ENCODE data around the gene TIMP4. TPM values are rescaled to one million over a fixed set of nuclear protein-coding genes. Genes with fewer than 3 reads are reported as not detected.

TIMP4 gene
- total RNA-seq, 1 donor from 2014 or later, result 2.5 TPM

DNA sequence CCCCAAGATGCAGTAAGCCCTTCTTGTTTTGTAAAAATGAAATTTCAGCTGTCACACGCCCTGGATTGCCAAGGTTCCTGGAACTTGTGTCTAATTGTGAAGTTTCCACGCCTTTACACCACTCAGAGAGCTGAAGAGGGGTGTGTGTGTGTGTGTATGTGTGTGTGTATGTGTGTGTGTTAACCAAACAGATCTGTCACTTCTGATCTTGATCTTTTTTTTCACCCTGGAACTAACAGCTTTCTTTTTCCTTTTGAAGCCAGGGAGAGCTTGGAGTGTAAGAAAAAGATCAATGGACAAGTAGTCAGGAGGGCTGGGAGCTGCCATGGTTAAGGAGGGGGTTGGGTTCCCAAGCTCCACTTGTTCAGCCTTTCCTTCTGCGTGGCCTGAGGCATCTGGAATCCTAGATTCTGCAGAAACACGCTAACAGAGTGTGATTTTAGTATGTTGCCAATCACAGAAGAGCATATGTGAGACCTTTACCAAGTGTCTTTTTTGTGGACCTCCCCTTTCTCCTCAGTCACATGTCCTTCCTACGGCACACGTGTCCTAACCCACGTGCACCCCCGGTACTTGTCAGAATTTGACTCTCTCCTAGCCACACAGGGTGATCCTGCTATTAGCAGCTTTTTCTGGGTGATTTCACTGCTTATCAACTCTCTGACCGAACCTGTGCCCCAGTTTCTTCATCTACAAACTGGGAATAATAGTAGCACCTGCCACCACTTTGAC, 11.5 kb downstream of the TIMP4 start:
- DNase-seq, result no peak

DNA sequence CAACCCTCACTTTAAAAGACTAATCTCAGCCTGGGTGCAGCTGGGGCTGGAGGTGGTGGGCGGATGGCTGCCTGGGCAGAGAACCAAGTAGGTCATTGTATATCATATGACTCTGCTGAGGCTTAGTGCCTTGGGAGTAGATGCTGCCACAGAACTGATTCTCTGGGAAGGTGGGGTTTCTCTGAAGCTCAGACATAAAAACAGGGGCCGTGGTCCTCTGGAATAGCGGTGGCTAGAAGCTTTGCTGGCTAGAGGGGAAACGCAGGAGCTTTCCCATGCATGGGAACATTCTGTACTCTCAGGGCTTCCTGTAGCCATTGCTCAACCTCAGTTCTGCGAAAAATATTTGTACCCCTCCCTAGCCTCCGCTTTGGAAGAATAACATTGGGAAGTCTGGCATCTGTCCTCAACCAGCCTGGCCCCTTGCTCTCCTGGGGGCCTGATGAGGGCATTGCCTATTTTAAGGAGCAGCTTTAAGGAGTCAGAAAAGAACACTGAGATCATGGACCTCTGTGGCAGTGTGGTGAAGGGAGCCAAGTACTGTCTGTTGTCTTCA, 14.7 kb downstream of the TIMP4 start:
- DNase-seq, result peak; percentile 48

- DNase-seq, result no peak
Observed at GRCh38 chr3:12142476-12142875, 16.2 kb downstream of the TIMP4 start.

DNA sequence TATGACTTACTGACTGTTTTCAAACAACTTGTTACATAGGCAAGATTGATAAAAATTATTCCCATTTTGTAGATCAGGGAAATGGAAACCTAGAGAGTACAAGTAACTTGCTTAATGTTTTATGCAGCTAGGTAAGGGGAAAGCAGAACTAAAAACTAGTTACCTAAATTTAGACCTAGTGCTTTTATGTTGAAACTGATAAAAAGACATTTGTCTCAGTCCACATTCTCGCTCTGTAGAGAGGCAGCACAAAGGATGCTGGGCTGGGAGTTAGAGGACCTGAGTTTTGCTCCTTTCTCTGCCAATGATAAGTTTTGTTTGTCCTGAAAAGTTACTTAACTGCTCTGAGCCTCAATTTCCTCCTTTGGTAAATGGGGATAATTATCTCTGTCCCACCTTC, 17.4 kb downstream of the TIMP4 start:
- DNase-seq, result no peak

DNA sequence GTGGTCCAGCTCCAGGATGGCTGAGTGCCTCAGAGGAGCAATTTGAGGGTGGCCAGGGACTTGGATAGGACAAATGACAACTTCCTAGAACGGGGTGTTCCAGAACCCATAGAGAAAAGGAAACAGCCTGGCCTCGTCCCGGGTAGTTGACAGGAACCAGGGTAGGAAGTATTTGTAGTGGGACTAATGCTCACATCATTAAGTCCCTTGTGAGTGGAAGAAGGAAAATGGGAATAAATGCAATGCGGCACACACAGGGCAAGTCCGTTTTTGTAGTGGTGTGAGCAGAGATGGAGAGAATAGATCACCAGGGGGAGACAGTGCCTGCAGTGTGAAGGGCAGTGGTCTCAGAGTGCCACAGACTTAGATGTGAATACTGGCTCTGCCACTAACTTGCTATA, 19.6 kb downstream of the TIMP4 start:
- DNase-seq, result no peak

GRCh38 chr3:12138044-12138443, 20.7 kb downstream of the TIMP4 start:
- DNase-seq, result no peak

GRCh38 chr3:12136371-12136770, 22.3 kb downstream of the TIMP4 start:
- DNase-seq, result no peak

- peak; percentile 48 for DNase-seq
Observed at GRCh38 chr3:12135029-12135657, 23.6 kb downstream of the TIMP4 start.

DNA sequence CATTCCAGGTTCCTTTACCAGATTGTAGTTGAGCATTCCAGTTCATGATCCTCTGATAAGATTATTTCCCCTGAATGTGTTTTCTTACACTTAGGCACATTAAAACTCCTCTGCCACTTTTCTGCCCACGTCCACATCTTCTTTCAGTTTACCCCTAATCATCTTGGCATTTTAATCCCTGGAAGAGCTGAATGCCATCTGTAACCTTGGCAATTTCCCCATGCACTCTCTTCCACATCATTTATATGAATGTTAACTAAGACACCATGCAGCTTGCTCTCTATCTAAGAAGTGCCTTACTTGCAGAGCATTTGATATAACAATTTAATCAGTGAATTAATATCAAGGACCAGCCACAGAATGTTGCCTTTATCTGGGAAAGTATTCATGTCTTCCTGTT, 25.8 kb downstream of the TIMP4 start:
- DNase-seq, result no peak

GRCh38 chr3:12131351-12132090, 27.2 kb downstream of the TIMP4 start:
- no peak for DNase-seq

DNA sequence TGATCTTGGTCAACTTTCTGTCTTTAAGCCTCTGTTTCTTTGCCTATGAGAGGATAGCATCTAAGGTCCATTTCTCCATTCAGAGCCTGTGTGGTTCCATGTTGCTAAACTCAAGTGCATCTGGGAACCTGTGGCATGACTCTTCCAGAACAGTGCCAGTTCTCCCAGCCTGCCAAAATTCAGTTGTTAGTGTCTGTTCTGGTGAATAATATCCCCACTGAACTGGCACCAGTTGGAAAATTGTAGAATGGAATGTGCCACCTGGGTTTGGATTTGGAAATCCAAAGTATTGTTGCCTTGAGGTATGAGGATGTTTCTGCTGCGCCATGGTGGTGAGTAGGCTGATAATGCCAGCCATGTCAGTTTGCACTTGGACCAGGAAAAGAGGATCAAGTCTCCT, 31.3 kb downstream of the TIMP4 start:
- no peak for DNase-seq

DNA sequence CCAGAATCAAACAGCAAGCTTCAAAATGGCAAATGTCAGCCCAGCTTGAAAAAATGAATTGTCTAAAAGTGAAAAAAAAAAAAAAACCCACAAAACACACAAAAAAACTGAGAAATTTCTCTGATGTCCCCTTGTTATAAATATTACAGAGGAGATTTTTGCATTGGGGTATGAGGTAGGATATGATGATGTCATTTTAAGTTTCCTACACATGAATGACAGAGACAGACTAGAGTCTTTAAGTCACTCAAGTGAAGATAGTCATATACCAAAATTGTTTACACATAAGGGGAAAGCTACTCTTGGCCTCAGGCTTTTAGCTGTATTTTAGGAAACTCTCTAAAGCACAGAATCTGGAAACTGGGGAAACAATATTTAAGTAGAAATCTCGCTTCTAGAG, 32.9 kb downstream of the TIMP4 start:
- DNase-seq, result no peak

DNA sequence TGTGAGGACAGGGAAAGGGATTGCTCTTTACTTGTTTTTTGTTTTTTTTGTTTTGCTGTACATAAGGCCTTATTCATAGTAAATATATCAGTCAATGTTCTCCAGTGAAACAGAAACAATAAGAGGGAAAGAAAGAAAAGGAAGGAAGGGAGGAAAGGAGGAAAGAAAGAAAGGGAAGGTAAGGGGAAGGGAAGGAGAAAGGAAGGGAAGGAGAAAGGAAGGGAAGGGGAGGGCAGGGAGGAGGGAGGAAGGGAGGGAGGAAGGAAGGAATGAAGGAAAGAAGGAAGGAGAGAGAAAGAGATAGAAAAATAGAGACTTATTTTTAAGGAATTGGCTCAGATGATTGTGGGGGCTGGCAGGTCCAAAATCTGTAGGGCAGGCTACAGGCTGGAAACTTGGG, 37.2 kb downstream of the TIMP4 start:
- DNase-seq, result no peak

GRCh38 chr3:12120374-12121140, 38.2 kb downstream of the TIMP4 start:
- no peak for DNase-seq

- DNase-seq, result no peak
Observed at GRCh38 chr3:12117473-12117872, 41.2 kb downstream of the TIMP4 start.

GRCh38 chr3:12116870-12117269, 41.8 kb downstream of the TIMP4 start:
- DNase-seq, result no peak

GRCh38 chr3:12115849-12116248, 42.9 kb downstream of the TIMP4 start:
- no peak for DNase-seq

DNA sequence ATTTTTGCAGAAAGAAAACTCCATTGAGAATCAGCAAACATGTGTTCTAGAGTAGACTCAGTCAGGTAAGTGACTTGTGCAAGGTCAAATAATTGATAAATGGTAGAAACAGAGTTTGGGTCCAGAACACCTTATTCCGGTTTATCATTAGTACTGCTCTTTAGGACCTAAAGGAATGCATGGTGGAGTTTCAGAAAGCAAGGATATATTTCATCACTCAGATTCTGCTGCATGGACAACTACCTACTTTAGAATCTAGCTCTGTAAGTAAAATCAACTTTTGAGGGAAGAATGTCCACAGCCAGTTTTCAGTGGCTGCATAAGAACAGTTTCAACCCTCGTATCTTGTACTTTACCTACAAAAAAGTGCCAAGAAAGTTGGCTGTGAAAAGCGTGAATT, 43.6 kb downstream of the TIMP4 start:
- DNase-seq, result no peak

GRCh38 chr3:12114251-12114650, 44.5 kb downstream of the TIMP4 start:
- no peak for DNase-seq

DNA sequence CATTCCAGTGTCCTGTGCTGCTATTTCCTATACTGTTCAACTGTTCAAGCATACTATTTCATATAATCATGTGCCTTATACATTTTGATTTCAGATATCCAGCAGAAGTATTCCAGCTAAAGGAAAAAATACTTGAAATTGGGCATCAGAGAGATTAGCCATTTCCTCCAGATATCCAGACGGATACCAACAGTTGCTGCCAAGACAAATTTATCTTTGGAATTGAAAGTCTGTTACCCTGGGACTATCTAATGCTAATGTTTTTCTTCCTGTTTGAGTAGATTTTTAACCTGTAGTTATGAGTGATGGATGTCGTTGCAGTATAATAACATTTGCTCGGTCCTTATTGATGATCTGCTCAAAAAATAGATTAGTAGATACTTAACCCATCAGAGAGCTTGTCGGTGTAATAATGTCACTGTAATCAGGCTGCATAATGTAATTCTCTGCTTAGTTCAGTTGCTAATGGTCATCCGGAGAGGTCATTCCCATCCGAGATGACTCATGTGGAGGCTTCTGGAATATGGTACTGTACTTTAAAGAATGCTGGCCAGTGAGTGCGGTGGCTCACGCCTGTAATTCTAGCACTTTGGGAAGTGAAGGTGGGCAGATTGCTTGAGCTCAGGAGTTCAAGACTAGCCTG, 51.5 kb downstream of the TIMP4 start:
- DNase-seq, result no peak

Measured in occipital lobe (tissue), 2 donors.